CD14-positive monocyte (primary cell): ENCODE results near the gene RAPGEFL1. TPM values are rescaled to one million over a fixed set of nuclear protein-coding genes. Genes with fewer than 3 reads are reported as not detected.

Source experiments
- DNase-seq, 3 donors: peaks; one replicate each; pipeline ENCODE4 v3.0.0-alpha.2; 2011 to 2022
- H2AFZ ChIP-seq: 2 replicates; pipeline ENCODE4 v1.6.0; 2012; ENCODE audit warnings: mild to moderate bottlenecking, low read depth, low read length, inconsistent platforms; ENCODE audit not compliant: insufficient read depth, poor library complexity, severe bottlenecking
- H3K27ac ChIP-seq, 2 donors: 1 replicate in 1 of 2; 2 replicates in 1 of 2; pipeline ENCODE4 v1.5.1; 2012 to 2013; ENCODE audit warnings: low read length in 2 of 2, control low read depth in 1 of 2, inconsistent platforms in 1 of 2, low read depth in 1 of 2, mild to moderate bottlenecking in 1 of 2
- H3K27me3 ChIP-seq, 2 donors: one replicate each; pipeline versions ENCODE4 v1.6.0 to v1.6.1; 2011 to 2013; ENCODE audit warnings: low read length in 2 of 2; ENCODE audit not compliant: control insufficient read depth in 2 of 2, insufficient read depth in 2 of 2
- H3K36me3 ChIP-seq, 2 donors: replicated peaks in 1 of 2; 1 replicate in 1 of 2; 2 replicates in 1 of 2; pipeline versions ENCODE4 v1.5.1 to v1.6.1; 2012 to 2013; ENCODE audit warnings: low read length in 2 of 2, control low read depth in 1 of 2, inconsistent platforms in 1 of 2, mild to moderate bottlenecking in 1 of 2; ENCODE audit not compliant: insufficient read depth in 2 of 2, control insufficient read depth in 1 of 2
- H3K4me1 ChIP-seq, 2 donors: 1 replicate in 1 of 2; 2 replicates in 1 of 2; pipeline versions ENCODE4 v1.5.1 to v1.6.1; 2012 to 2013; ENCODE audit warnings: low read length in 2 of 2, control low read depth in 1 of 2, inconsistent platforms in 1 of 2, mild to moderate bottlenecking in 1 of 2, moderate library complexity in 1 of 2; ENCODE audit not compliant: insufficient read depth in 2 of 2, control insufficient read depth in 1 of 2
- H3K4me2 ChIP-seq: replicated peaks from 2 replicates; pipeline ENCODE3; 2012; ENCODE audit warnings: low read length, moderate library complexity, mild to moderate bottlenecking; ENCODE audit not compliant: poor library complexity, severe bottlenecking; ENCODE audit errors: extremely low read depth
- H3K4me3 ChIP-seq, 3 experiments: fragments of 200-600 bp in 1 of 3; sonication (generic) in 1 of 3; replicated peaks in 1 of 3; 1 replicate in 2 of 3; 2 replicates in 1 of 3; pipeline ENCODE4 v1.5.1; 2011 to 2013; ENCODE audit warnings: low read length in 3 of 3, mild to moderate bottlenecking in 3 of 3, control low read depth in 2 of 3, low read depth in 2 of 3, inconsistent platforms in 1 of 3, moderate library complexity in 1 of 3
- H3K79me2 ChIP-seq: 2 replicates; pipeline ENCODE4 v1.6.0; 2012; ENCODE audit warnings: mild to moderate bottlenecking, control low read depth, inconsistent platforms, low read length, moderate library complexity; ENCODE audit not compliant: insufficient read depth
- H3K9ac ChIP-seq: 2 replicates; pipeline ENCODE4 v1.6.0; 2017; ENCODE audit warnings: low read length, mild to moderate bottlenecking; ENCODE audit not compliant: insufficient read depth, poor library complexity, severe bottlenecking
- H3K9me3 ChIP-seq, 2 donors: replicated peaks in 1 of 2; 1 replicate in 1 of 2; 2 replicates in 1 of 2; pipeline versions ENCODE4 v1.5.1 to v1.6.1; 2012 to 2013; ENCODE audit warnings: low read length in 2 of 2, control low read depth in 1 of 2; ENCODE audit not compliant: control insufficient read depth in 1 of 2, insufficient read depth in 1 of 2
- H4K20me1 ChIP-seq: 2 replicates; pipeline ENCODE4 v1.6.0; 2012; ENCODE audit warnings: mild to moderate bottlenecking, low read length, control low read depth, moderate library complexity; ENCODE audit not compliant: insufficient read depth
- H3K27ac Mint-ChIP-seq, 7 donors: one replicate each; pipeline ENCODE4 v1.8.0; 2020; ENCODE audit warnings: mild to moderate bottlenecking in 7 of 7, mixed read lengths in 7 of 7, moderate library complexity in 6 of 7, inconsistent platforms in 2 of 7
- H3K27me3 Mint-ChIP-seq, 3 donors: one replicate each; pipeline ENCODE4 v1.8.0; 2021 to 2022; ENCODE audit warnings: low read depth in 3 of 3, mild to moderate bottlenecking in 3 of 3, mixed read lengths in 3 of 3, moderate library complexity in 3 of 3, inconsistent platforms in 1 of 3
- H3K36me3 Mint-ChIP-seq, 2 donors: one replicate each; pipeline ENCODE4 v1.8.0; 2020; ENCODE audit warnings: mixed read lengths in 2 of 2, inconsistent platforms in 1 of 2, mild to moderate bottlenecking in 1 of 2
- H3K4me1 Mint-ChIP-seq: one replicate; pipeline ENCODE4 v1.8.0; 2020; ENCODE audit warnings: mild to moderate bottlenecking, mixed read lengths
- H3K4me3 Mint-ChIP-seq, 2 donors: one replicate each; pipeline ENCODE4 v1.8.0; 2020; ENCODE audit warnings: mild to moderate bottlenecking in 2 of 2, mixed read lengths in 2 of 2, moderate library complexity in 1 of 2
- H3K9me3 Mint-ChIP-seq, 7 donors: one replicate each; pipeline ENCODE4 v1.8.0; 2020 to 2022; ENCODE audit warnings: mixed read lengths in 7 of 7, mild to moderate bottlenecking in 6 of 7, moderate library complexity in 6 of 7, inconsistent platforms in 2 of 7
- CTCF ChIP-seq: fragments of 200-600 bp; IDR thresholded peaks from one replicate; pipeline ENCODE4 v1.8.0; 2022; ENCODE audit warnings: antibody characterized with exemption, mild to moderate bottlenecking
- WGBS: methylation state at CpG from one replicate; pipeline ENCODE4 v1.1.5; 2013; ENCODE audit warnings: missing lambda C conversion rate; ENCODE audit not compliant: insufficient coverage; 5-methylcytosine and 5-hydroxymethylcytosine counted together
- intact Hi-C, 2 donors: fragments of 100-400 bp; cut with micrococcal nuclease; formaldehyde crosslinking; loops; one replicate each; pipeline versions ENCODE4 v1.15.0 to v1.15.1; 2023
- polyA plus RNA-seq, 3 donors: library from polyadenylated mRNA; depleted of rRNA in 1 of 3; unstranded in 2 of 3; stranded (reverse) in 1 of 3; fragments of 300-500 nt in 2 of 3; fragments of >200 nt in 1 of 3; fragmentation: Illumina TruSeq in 2 of 3; gene quantifications; 1 replicate in 2 of 3; 2 replicates in 1 of 3; pipeline ENCODE4 v1.2.3, GENCODE V29; 2012 to 2021

RAPGEFL1 gene
- polyA plus RNA-seq, 3 donors = 0.09 to 6.1 (median 0.10) TPM

GRCh38 chr17:40173091-40173777 lies 4.0 kb upstream of the RAPGEFL1 start:
- Histone ChIP-seq H3K4me3 (no peak overlapping the region), H3K79me2 (no peaks in the 10 kb centered on the region), H4K20me1 (peaks cover 17% of the 10 kb centered on the region), H3K9me3 (no peaks in the 10 kb centered on the region), H3K36me3 (peaks cover 55 to 80% of the 10 kb centered on the region in 2 donors), H3K9ac (no peak overlapping the region), H3K27me3 (peaks cover 1 to 6% of the 10 kb centered on the region in 2 donors), H3K4me1 (peaks cover 12 to 15% of the 10 kb centered on the region in 2 donors), H2AFZ (no peak overlapping the region), H3K27ac (no peak overlapping the region), H3K4me2 (no peak overlapping the region)
- intact Hi-C loops = no loop called here
- no CpG with 5 or more reads among the region's 4 CpGs for WGBS
- peaks cover 7% of the 10 kb centered on the region for H3K4me1 Mint-ChIP-seq
- TF ChIP-seq CTCF = no peak
- peaks cover 2 to 12% (median 3%) of the 10 kb centered on the region in 3 donors for H3K27me3 Mint-ChIP-seq
- no peaks in the 10 kb centered on the region for H3K9me3 Mint-ChIP-seq
- DNase-seq = no peak
- peaks cover 66 to 88% of the 10 kb centered on the region in 2 donors for H3K36me3 Mint-ChIP-seq
- peak overlapping the region in 1 of 7 donors; percentile 22 for H3K27ac Mint-ChIP-seq
- H3K4me3 Mint-ChIP-seq = no peak overlapping the region

- Mint-ChIP-seq H3K4me3 (no peak overlapping the region), H3K27ac (no peak overlapping the region), H3K9me3 (peaks cover 0 to 3% (median 0%) of the 10 kb centered on the region in 7 donors), H3K27me3 (peaks cover 7 to 17% (median 8%) of the 10 kb centered on the region in 3 donors), H3K36me3 (peaks cover 65 to 83% of the 10 kb centered on the region in 2 donors), H3K4me1 (peaks cover 9% of the 10 kb centered on the region)
- DNase-seq = no peak
- Histone ChIP-seq H3K79me2 (no peaks in the 10 kb centered on the region), H3K27ac (no peak overlapping the region), H3K27me3 (peaks cover 5 to 11% of the 10 kb centered on the region in 2 donors), H3K36me3 (peaks cover 55 to 74% of the 10 kb centered on the region in 2 donors), H4K20me1 (peaks cover 13% of the 10 kb centered on the region), H3K4me1 (peaks cover 12 to 15% of the 10 kb centered on the region in 2 donors), H3K9ac (no peak overlapping the region), H3K9me3 (no peaks in the 10 kb centered on the region), H3K4me3 (no peak overlapping the region), H3K4me2 (no peak overlapping the region), H2AFZ (no peak overlapping the region)
- TF ChIP-seq CTCF = no peak
- 100% methylated on average over 1 of the region's 3 CpGs for WGBS
- intact Hi-C loops = no loop called here
These were observed 3.5 kb upstream of the RAPGEFL1 start for GRCh38 chr17:40173778-40174135.
